ENCODE results near the gene LRRN3.

The LRRN3 gene

GRCh38 chr7:111090846-111091245, at the start of gene LRRN3:
TSS of gene LRRN3 (plus strand) at chr7:111091127. CDS start at chr7:111122773, 31,646 bp downstream.
- DNase-seq (ENCODE audit: low read depth), result no peak
- H3K4me3 ChIP-seq (ENCODE audit: low read length), result peak within 1 kb of the TSS; percentile 35
- no peak for TF ChIP-seq CTCF (conservative IDR thresholded peaks at IDR 0.05; ENCODE audit: low read depth, low read length)

- peak; percentile 81 for DNase-seq (ENCODE audit: low read depth)
- H3K4me3 ChIP-seq (ENCODE audit: low read length), result no peak overlapping the region
- no peak for TF ChIP-seq CTCF (conservative IDR thresholded peaks at IDR 0.05; ENCODE audit: low read depth, low read length)
Measured at GRCh38 chr7:111041577-111041976, 49.4 kb upstream of the LRRN3 start.

- no peak for TF ChIP-seq CTCF (conservative IDR thresholded peaks at IDR 0.05; ENCODE audit: low read depth, low read length)
- no peak overlapping the region for H3K4me3 ChIP-seq (ENCODE audit: low read length)
- DNase-seq (ENCODE audit: low read depth), result no peak
Measured at GRCh38 chr7:111042842-111043241, 48.1 kb upstream of the LRRN3 start.

- DNase-seq (ENCODE audit: low read depth), result no peak
- no peak for TF ChIP-seq CTCF (conservative IDR thresholded peaks at IDR 0.05; ENCODE audit: low read depth, low read length)
- H3K4me3 ChIP-seq (ENCODE audit: low read length), result no peak overlapping the region
Measured at GRCh38 chr7:111043561-111043960, 47.4 kb upstream of the LRRN3 start.

- DNase-seq (ENCODE audit: low read depth), result no peak
- no peak overlapping the region for H3K4me3 ChIP-seq (ENCODE audit: low read length)
- TF ChIP-seq CTCF (conservative IDR thresholded peaks at IDR 0.05; ENCODE audit: low read depth, low read length), result no peak
Measured at GRCh38 chr7:111045449-111045848, 45.5 kb upstream of the LRRN3 start.

- H3K4me3 ChIP-seq (ENCODE audit: low read length), result no peak overlapping the region
- TF ChIP-seq CTCF (conservative IDR thresholded peaks at IDR 0.05; ENCODE audit: low read depth, low read length), result no peak
- DNase-seq (ENCODE audit: low read depth), result no peak
Measured at GRCh38 chr7:111047595-111047994, 43.3 kb upstream of the LRRN3 start.

- TF ChIP-seq CTCF (conservative IDR thresholded peaks at IDR 0.05; ENCODE audit: low read depth, low read length), result no peak
- DNase-seq (ENCODE audit: low read depth), result no peak
- H3K4me3 ChIP-seq (ENCODE audit: low read length), result no peak overlapping the region
Measured at GRCh38 chr7:111049971-111050680, 40.8 kb upstream of the LRRN3 start.
